ENCODE data around the gene SALL1. TPM values are rescaled to one million over a fixed set of nuclear protein-coding genes. Genes with fewer than 3 reads are reported as not detected.

The SALL1 gene
- total and polyA plus RNA-seq, 2 of the 13 experiments (the other 11 are each of a cell fraction or from before 2014, with no cell fraction given) = 6.6 to 12.3 TPM

- no peak for TF ChIP-seq DZIP1 (CRISPR knock-in tag; IDR thresholded peaks at IDR 0.05)
Measured at GRCh38 chr16:51107742-51108141, 43.3 kb downstream of the SALL1 start (continued).

GRCh38 chr16:51106535-51106934 is 44.5 kb downstream of the SALL1 start:
- peaks cover 5% of the 10 kb centered on the region; the same call in 1 of the 2 replicates for H3K9me3 ChIP-seq (ENCODE audit: low read length)
- no peak overlapping the region for H3K9ac ChIP-seq (ENCODE audit: insufficient read depth, low read depth, low read length)
- no peak overlapping the region for H3K4me2 ChIP-seq (ENCODE audit: low read depth, low read length)
- ChIA-PET CTCF (ENCODE audit: low intra/inter-chr PET ratio, low total read pairs) (no interaction called here), POLR2A (interaction anchor here (1.2 kb wide), 1 partner anchor 11 kb away, joined by 3 read pairs; no protein-coding TSS in a partner anchor)
- no peak for DNase-seq (ENCODE audit: low spot score)
- no peak overlapping the region for H2AFZ ChIP-seq (ENCODE audit: low read length)
- no peaks in the 10 kb centered on the region for H3K36me3 ChIP-seq (replicated peaks in 1 of 2; ENCODE audit: control insufficient read depth in 1 of 2, insufficient read depth in 2 of 2, low read length in 2 of 2)
- 90% methylated on average over 2 of the region's 2 CpGs for WGBS (ENCODE audit: low lambda C conversion rate)
- no peak for ATAC-seq
- intact Hi-C loops (cut with micrococcal nuclease; ENCODE audit: unreplicated experiment) = loop anchor here (5.0 kb wide), 1 partner anchor 739 kb away; the partner anchor contains the start of gene BRD7
- no peak overlapping the region for H3K27ac ChIP-seq (ENCODE audit: extremely low read length, insufficient read depth, low read length)
- no peaks in the 10 kb centered on the region for H4K20me1 ChIP-seq (ENCODE audit: insufficient read depth, low read length)
- BruUV-seq (replicated peaks) = no TSS peak
- no peaks in the 10 kb centered on the region for H3K27me3 ChIP-seq (ENCODE audit: control insufficient read depth in 1 of 2, insufficient read depth in 2 of 2, low read length in 2 of 2)
- no peaks in the 10 kb centered on the region for H3K79me2 ChIP-seq (ENCODE audit: insufficient read depth, low read length)
- in situ Hi-C loops (cut with HindIII; ENCODE audit: extremely low pct_ligation_motif_present, low pct_unique_long_range_greater_than_20kb) = no loop called here
- no peak for FAIRE-seq
- no peak overlapping the region for H3K4me3 ChIP-seq (replicated peaks in 1 of 3; ENCODE audit: insufficient read depth in 1 of 3, low read depth in 2 of 3, low read length in 3 of 3)
- peaks cover 34% of the 10 kb centered on the region for H3K4me1 ChIP-seq (ENCODE audit: insufficient read depth, low read length)
- TF ChIP-seq ZNF780A (CRISPR knock-in tag; IDR thresholded peaks at IDR 0.05) (no peak), BATF2 (CRISPR knock-in tag; IDR thresholded peaks at IDR 0.05) (no peak), POLR2AphosphoS2 (IDR thresholded peaks at IDR 0.05; ENCODE audit: low read depth, low read length) (no peak), STAT5B (CRISPR knock-in tag; IDR thresholded peaks at IDR 0.05) (no peak), TAF15 (IDR thresholded peaks at IDR 0.05; ENCODE audit: low read depth, low read length, poor library complexity, severe bottlenecking) (no peak), REL (CRISPR knock-in tag; conservative IDR thresholded peaks at IDR 0.05) (no peak)

All from HepG2 (cell line).